IMR-90 (cell line): ENCODE data around the gene ZNF514. TPM values are rescaled to one million over a fixed set of nuclear protein-coding genes. Genes with fewer than 3 reads are reported as not detected.

ENCODE experiments used
- ATAC-seq: fragments of 200-7000 bp; cut with Tn5 transposase; 2 replicates; pipeline ENCODE4 v1.9.1; 2020; ENCODE audit warnings: low read depth, mild to moderate bottlenecking, moderate library complexity
- BruUV-seq: library from RNA; stranded (reverse); fragments of 400-500 nt; replicated peaks from 2 replicates; lab custom pipeline; 2021; lab: Mats Ljungman, UMichigan
- CTCF ChIA-PET: fragments of 300-600 bp; formaldehyde crosslinking; extraction: SDS; loops from one replicate; lab custom pipeline; 2021; ENCODE audit warnings: antibody characterized with exemption; lab: Yijun Ruan, JAX
- POLR2A ChIA-PET: fragments of 300-600 bp; sonication (Branson Sonifier 250); formaldehyde crosslinking; loops from one replicate; lab custom pipeline; 2022; ENCODE audit warnings: antibody characterized with exemption; ENCODE audit not compliant: unreplicated experiment; lab: Charles Lee
- DNase-seq: peaks from one replicate; pipeline ENCODE4 v3.0.0; 2013
- H2AFZ ChIP-seq: replicated peaks from 2 replicates; pipeline ENCODE3; 2013; ENCODE audit warnings: low read length, mild to moderate bottlenecking; ENCODE audit not compliant: poor library complexity
- H2AK5ac ChIP-seq: 2 replicates; pipeline ENCODE4 v1.6.1; 2013; ENCODE audit warnings: low read depth, low read length, inconsistent platforms
- H2AK9ac ChIP-seq: replicated peaks from 2 replicates; pipeline ENCODE3; 2013; ENCODE audit warnings: mild to moderate bottlenecking, low read depth, low read length, moderate library complexity; ENCODE audit not compliant: poor library complexity
- H2BK120ac ChIP-seq: 2 replicates; pipeline ENCODE4 v1.6.1; 2013; ENCODE audit warnings: low read depth, low read length, inconsistent platforms
- H2BK15ac ChIP-seq: 3 replicates; pipeline ENCODE4 v1.6.1; 2013; ENCODE audit warnings: low read depth, low read length, inconsistent platforms
- H2BK20ac ChIP-seq: 2 replicates; pipeline ENCODE4 v1.6.1; 2013; ENCODE audit warnings: low read depth, mild to moderate bottlenecking, inconsistent platforms, low read length, moderate library complexity
- H2BK5ac ChIP-seq: 2 replicates; pipeline ENCODE4 v1.6.1; 2013; ENCODE audit warnings: mild to moderate bottlenecking, low read depth, low read length, inconsistent platforms; ENCODE audit not compliant: poor library complexity, severe bottlenecking
- H3K14ac ChIP-seq: replicated peaks from 2 replicates; pipeline ENCODE4 v1.6.1; 2013; ENCODE audit warnings: low read depth, low read length, inconsistent platforms
- H3K18ac ChIP-seq: 2 replicates; pipeline ENCODE4 v1.6.1; 2013; ENCODE audit warnings: low read depth, low read length, control low read depth
- H3K23ac ChIP-seq: 2 replicates; pipeline ENCODE4 v1.6.1; 2013; ENCODE audit warnings: low read depth, low read length, inconsistent platforms
- H3K27ac ChIP-seq: 2 replicates; pipeline ENCODE4 v1.5.1; 2013; ENCODE audit warnings: mild to moderate bottlenecking, control low read depth, low read length; ENCODE audit not compliant: insufficient read depth
- H3K27me3 ChIP-seq: 2 replicates; pipeline ENCODE4 v1.6.1; 2013; ENCODE audit warnings: low read length; ENCODE audit not compliant: control insufficient read depth, insufficient read depth
- H3K36me3 ChIP-seq: 2 replicates; pipeline ENCODE4 v1.6.1; 2013; ENCODE audit warnings: low read length, mixed read lengths; ENCODE audit not compliant: control insufficient read depth, insufficient read depth
- H3K4ac ChIP-seq: 2 replicates; pipeline ENCODE4 v1.6.1; 2013; ENCODE audit warnings: low read depth, low read length, inconsistent platforms
- H3K4me1 ChIP-seq: 2 replicates; pipeline ENCODE4 v1.6.1; 2013; ENCODE audit warnings: low read length, mixed read lengths; ENCODE audit not compliant: control insufficient read depth, insufficient read depth
- H3K4me2 ChIP-seq: 2 replicates; pipeline ENCODE4 v1.6.1; 2013; ENCODE audit warnings: low read depth, mild to moderate bottlenecking, control low read depth, low read length, moderate library complexity
- H3K4me3 ChIP-seq: 2 replicates; pipeline ENCODE4 v1.5.1; 2013; ENCODE audit warnings: low read depth, mild to moderate bottlenecking, control low read depth, low read length, moderate library complexity; ENCODE audit not compliant: insufficient read depth
- H3K56ac ChIP-seq: 2 replicates; pipeline ENCODE4 v1.6.1; 2013; ENCODE audit warnings: low read length, inconsistent platforms; ENCODE audit not compliant: insufficient read depth; ENCODE audit errors: extremely low read depth
- H3K79me1 ChIP-seq, 2 experiments: 2 replicates each; pipeline ENCODE4 v1.6.1; 2013; ENCODE audit warnings: low read length in 2 of 2, inconsistent platforms in 1 of 2, low read depth in 1 of 2
- H3K9ac ChIP-seq: 2 replicates; pipeline ENCODE4 v1.6.1; 2013; ENCODE audit warnings: low read depth, low read length, control low read depth
- H3K9me1 ChIP-seq: 2 replicates; pipeline ENCODE4 v1.6.1; 2013; ENCODE audit warnings: low read length, inconsistent platforms; ENCODE audit not compliant: insufficient read depth
- H3K9me3 ChIP-seq: 2 replicates; pipeline ENCODE4 v1.6.1; 2013; ENCODE audit warnings: low read length; ENCODE audit not compliant: control insufficient read depth, insufficient read depth
- H4K20me1 ChIP-seq: 2 replicates; pipeline ENCODE4 v1.6.1; 2013; ENCODE audit warnings: low read length, inconsistent platforms; ENCODE audit not compliant: insufficient read depth
- H4K5ac ChIP-seq: 2 replicates; pipeline ENCODE4 v1.6.1; 2013; ENCODE audit warnings: mild to moderate bottlenecking, low read depth, low read length, control low read depth
- H4K8ac ChIP-seq, 2 experiments: 2 replicates each; pipeline ENCODE4 v1.6.1; 2013; ENCODE audit warnings: low read depth in 2 of 2, low read length in 2 of 2, control low read depth in 1 of 2, inconsistent platforms in 1 of 2
- H4K91ac ChIP-seq: 2 replicates; pipeline ENCODE4 v1.6.1; 2013; ENCODE audit warnings: low read depth, low read length, inconsistent platforms; ENCODE audit not compliant: insufficient read depth
- BHLHE40 ChIP-seq: fragments of 150-350 bp; IDR thresholded peaks from 2 replicates; pipeline ENCODE4 v1.6.1; 2016; ENCODE audit warnings: mild to moderate bottlenecking, low read depth, low read length
- CEBPB ChIP-seq: IDR thresholded peaks from 2 replicates; pipeline ENCODE4 v1.6.1; 2012; ENCODE audit warnings: low read depth, low read length, improper control_type of control experiment
- CHD1 ChIP-seq: IDR thresholded peaks from 2 replicates; pipeline ENCODE4 v1.6.1; 2012; ENCODE audit warnings: low read depth, low read length, improper control_type of control experiment
- ELK1 ChIP-seq: fragments of 150-350 bp; IDR thresholded peaks from 2 replicates; pipeline ENCODE4 v1.6.1; 2016; ENCODE audit warnings: low read depth, mild to moderate bottlenecking, low read length, moderate library complexity, borderline replicate concordance
- FOS ChIP-seq: fragments of 150-350 bp; IDR thresholded peaks from 2 replicates; pipeline ENCODE4 v1.6.1; 2016; ENCODE audit warnings: low read depth, low read length
- MAFK ChIP-seq: IDR thresholded peaks from 2 replicates; pipeline ENCODE4 v1.6.1; 2012; ENCODE audit warnings: low read depth, low read length, improper control_type of control experiment
- MAZ ChIP-seq: IDR thresholded peaks from 2 replicates; pipeline ENCODE4 v1.6.1; 2012; ENCODE audit warnings: low read depth, mild to moderate bottlenecking, low read length, improper control_type of control experiment, moderate library complexity, borderline replicate concordance
- MXI1 ChIP-seq: IDR thresholded peaks from 2 replicates; pipeline ENCODE4 v1.6.1; 2012; ENCODE audit warnings: low read depth, mild to moderate bottlenecking, low read length, moderate library complexity, borderline replicate concordance
- NFE2L2 ChIP-seq: fragments of 150-350 bp; IDR thresholded peaks from 2 replicates; pipeline ENCODE4 v1.6.1; 2016; ENCODE audit warnings: low read depth, mild to moderate bottlenecking, low read length
- POLR2A ChIP-seq: IDR thresholded peaks from 2 replicates; pipeline ENCODE4 v1.6.1; 2012; ENCODE audit warnings: mild to moderate bottlenecking, low read depth, low read length
- RAD21 ChIP-seq: IDR thresholded peaks from 2 replicates; pipeline ENCODE4 v1.6.1; 2012; ENCODE audit warnings: low read length, improper control_type of control experiment
- RCOR1 ChIP-seq: IDR thresholded peaks from 2 replicates; pipeline ENCODE4 v1.6.1; 2012; ENCODE audit warnings: mild to moderate bottlenecking, low read length, improper control_type of control experiment; ENCODE audit not compliant: insufficient replicate concordance
- RFX5 ChIP-seq: IDR thresholded peaks from 2 replicates; pipeline ENCODE4 v1.8.0; 2012; ENCODE audit warnings: low read depth, mild to moderate bottlenecking, low read length, moderate library complexity
- SMC3 ChIP-seq: fragments of 150-350 bp; IDR thresholded peaks from 2 replicates; pipeline ENCODE4 v1.6.1; 2016; ENCODE audit warnings: low read depth, mild to moderate bottlenecking, antibody characterized with exemption, low read length, moderate library complexity
- USF2 ChIP-seq: fragments of 150-350 bp; IDR thresholded peaks from 2 replicates; pipeline ENCODE4 v1.6.1; 2017; ENCODE audit warnings: mild to moderate bottlenecking, antibody characterized with exemption, low read length, low read depth
- WGBS, 2 experiments: methylation state at CpG; one replicate each; pipeline versions ENCODE4 v1.1.5 to v1.1.7; 2013; ENCODE audit warnings: missing lambda C conversion rate in 2 of 2; ENCODE audit not compliant: insufficient read length in 1 of 2; ENCODE audit errors: extremely low coverage in 2 of 2; 5-methylcytosine and 5-hydroxymethylcytosine counted together
- dilution Hi-C: fragments of 300-500 bp; cut with HindIII; formaldehyde crosslinking; loops from one replicate; pipeline ENCODE4 v1.14.3; 2018; ENCODE audit warnings: low sequenced_read_pairs; ENCODE audit not compliant: unreplicated experiment
- in situ Hi-C: fragments of 300-500 bp; cut with MboI; formaldehyde crosslinking; loops from 3 replicates; pipeline ENCODE4 v1.14.3; 2019; ENCODE audit warnings: low sequenced_read_pairs, inconsistent platforms, mixed read lengths
- intact Hi-C: fragments of 100-400 bp; cut with micrococcal nuclease; formaldehyde crosslinking; loops from 2 replicates; pipeline ENCODE4 v1.10.0; 2022
- polyA plus RNA-seq, 3 experiments: library from polyadenylated mRNA; depleted of rRNA; stranded (reverse); fragments of >200 nt; gene quantifications; 2 replicates each; pipeline ENCODE4 v1.2.3, GENCODE V29; 2012; ENCODE audit warnings: low replicate concordance in 1 of 3
- total RNA-seq: library from RNA; depleted of rRNA; stranded (reverse); fragments of >200 nt; gene quantifications from 2 replicates; pipeline ENCODE4 v1.2.3, GENCODE V29; 2012

ZNF514 gene
- total and polyA plus RNA-seq, 2 of the 4 experiments (the other 2 are of a cell fraction) = 5.3 to 6.5 TPM

- Histone ChIP-seq H3K23ac (peak overlapping the region; percentile 99), H3K4me1 (no peaks in the 10 kb centered on the region), H3K36me3 (no peaks in the 10 kb centered on the region), H2BK5ac (peak overlapping the region; percentile 99), H3K4me2 (peak overlapping the region; percentile 91), H4K5ac (peak overlapping the region; percentile 98), H3K18ac (peak overlapping the region; percentile 54), H3K14ac (peak overlapping the region; percentile 99), H2BK15ac (no peak overlapping the region; the same call in 2 of the 3 replicates), H3K4ac (peak overlapping the region; percentile 99), H2AFZ (peak overlapping the region; percentile 100), H3K27ac (peak overlapping the region; percentile 97), H3K9ac (peak overlapping the region; percentile 95), H3K9me1 (no peaks in the 10 kb centered on the region), H4K8ac (peak overlapping the region; percentile 95 to 100), H4K20me1 (no peaks in the 10 kb centered on the region), H3K9me3 (no peaks in the 10 kb centered on the region), H2AK5ac (0 out of 2 replicates have a peak overlapping the region, but pooled peaks have one; percentile 2), H2AK9ac (peak overlapping the region; percentile 91), H3K79me1 (peaks cover 19 to 24% of the 10 kb centered on the region in 2 experiments), H3K27me3 (no peaks in the 10 kb centered on the region), H3K4me3 (peak overlapping the region; percentile 77), H3K56ac (peak overlapping the region; percentile 97), H4K91ac (peak overlapping the region; percentile 99), H2BK120ac (peak overlapping the region; percentile 97), H2BK20ac (no peak overlapping the region)
- TF ChIP-seq NFE2L2 = no peak
- no peak for TF ChIP-seq USF2
- TF ChIP-seq POLR2A = no peak
- TF ChIP-seq MXI1 = no peak
- TF ChIP-seq ELK1 = no peak
- no peak for TF ChIP-seq RCOR1
- no peak for TF ChIP-seq BHLHE40
- TF ChIP-seq MAFK = no peak
- no peak for TF ChIP-seq FOS
- TF ChIP-seq CEBPB = no peak
- no peak for TF ChIP-seq MAZ
- TF ChIP-seq CHD1 = no peak
- TF ChIP-seq SMC3 = no peak
- TF ChIP-seq RAD21 = no peak
- no peak for TF ChIP-seq RFX5
- ATAC-seq (no peak), DNase-seq (no peak)
- dilution Hi-C loops = no loop called here
- intact Hi-C loops = loop anchor here (5.0 kb wide), 2 partner anchors 42 to 43 kb away; partner anchors contain the start of genes MRPS5 and ZNF892
- POLR2A ChIA-PET = no interaction called here
- TSS peak; percentile 90 for BruUV-seq
- in situ Hi-C loops = no loop called here
- CTCF ChIA-PET = no interaction called here
- 0% methylated on average over 4 of the region's 9 CpGs; no CpG with 5 or more reads in 1 of the 2 experiments for WGBS, 2 experiments
Measured at GRCh38 chr2:95165030-95165370, 5.4 kb upstream of the ZNF514 start.
